SK-N-SH treated with all-trans-retinoic acid at 6 μM for 48 hours (cell line): ENCODE measurements around the gene VWDE.

Experiments used
- ATAC-seq: fragments of 200-7000 bp; cut with Tn5 transposase; 3 replicates; pipeline ENCODE4 v1.9.1; 2020; ENCODE audit warnings: mild to moderate bottlenecking, moderate library complexity
- ARNTL ChIP-seq: fragments of 450-650 bp; formaldehyde crosslinking; IDR thresholded peaks from 2 replicates; pipeline ENCODE4 v1.5.0; 2020; ENCODE audit warnings: low read depth, mild to moderate bottlenecking, moderate library complexity, borderline replicate concordance
- BACH2 ChIP-seq: fragments of 250-450 bp; sonication (Bioruptor Pico); IDR thresholded peaks from 2 replicates; pipeline ENCODE4 v1.9.0; 2021; ENCODE audit warnings: mild to moderate bottlenecking, borderline replicate concordance
- CSDC2 ChIP-seq: fragments of 250-450 bp; sonication (Bioruptor Pico); IDR thresholded peaks from 2 replicates; pipeline ENCODE4 v1.5.0; 2020; ENCODE audit warnings: mild to moderate bottlenecking, moderate library complexity
- ESRRG ChIP-seq: fragments of 250-450 bp; sonication (Bioruptor Pico); IDR thresholded peaks from 2 replicates; pipeline ENCODE4 v1.6.1; 2021; ENCODE audit warnings: mild to moderate bottlenecking
- GLIS3 ChIP-seq: fragments of 250-450 bp; sonication (Bioruptor Pico); IDR thresholded peaks from 2 replicates; pipeline ENCODE4 v1.5.0; 2020; ENCODE audit warnings: mild to moderate bottlenecking, moderate library complexity
- OSR1 ChIP-seq: fragments of 250-450 bp; sonication (Bioruptor Pico); IDR thresholded peaks from 2 replicates; pipeline ENCODE4 v1.8.0; 2022; ENCODE audit warnings: moderate library complexity, mild to moderate bottlenecking, inconsistent platforms
- PATZ1 ChIP-seq: fragments of 250-450 bp; sonication (Bioruptor Pico); IDR thresholded peaks from 2 replicates; pipeline ENCODE4 v1.8.0; 2020; ENCODE audit warnings: mild to moderate bottlenecking, moderate library complexity, borderline replicate concordance
- POU6F1 ChIP-seq: fragments of 250-450 bp; sonication (Bioruptor Pico); IDR thresholded peaks from 2 replicates; pipeline ENCODE4 v1.8.0; 2021; ENCODE audit warnings: low read depth, mild to moderate bottlenecking, moderate library complexity, borderline replicate concordance
- PPARA ChIP-seq: fragments of 250-450 bp; sonication (Bioruptor Pico); IDR thresholded peaks from 2 replicates; pipeline ENCODE4 v1.5.0; 2020; ENCODE audit warnings: mild to moderate bottlenecking, borderline replicate concordance
- RARB ChIP-seq: fragments of 250-450 bp; sonication (Bioruptor Pico); IDR thresholded peaks from 2 replicates; pipeline ENCODE4 v1.8.0; 2021; ENCODE audit warnings: mild to moderate bottlenecking, moderate library complexity
- SNAI2 ChIP-seq: fragments of 250-450 bp; sonication (Bioruptor Pico); IDR thresholded peaks from 2 replicates; pipeline ENCODE4 v1.5.0; 2020; ENCODE audit warnings: mild to moderate bottlenecking, moderate library complexity
- TOX ChIP-seq: fragments of 250-450 bp; sonication (Bioruptor Pico); IDR thresholded peaks from 2 replicates; pipeline ENCODE4 v1.8.0; 2021; ENCODE audit warnings: mild to moderate bottlenecking, moderate library complexity, borderline replicate concordance
- ZC3H10 ChIP-seq: fragments of 250-450 bp; sonication (Bioruptor Pico); IDR thresholded peaks from 2 replicates; pipeline ENCODE4 v1.5.1; 2021; ENCODE audit warnings: mild to moderate bottlenecking, moderate library complexity
- ZFP3 ChIP-seq: fragments of 250-450 bp; sonication (Bioruptor Pico); IDR thresholded peaks from 2 replicates; pipeline ENCODE4 v1.5.0; 2020; ENCODE audit warnings: mild to moderate bottlenecking, moderate library complexity
- ZFP30 ChIP-seq: fragments of 450-650 bp; formaldehyde crosslinking; IDR thresholded peaks from 2 replicates; pipeline ENCODE4 v1.5.0; 2022; ENCODE audit warnings: mild to moderate bottlenecking, moderate library complexity
- ZNF565 ChIP-seq: fragments of 450-650 bp; formaldehyde crosslinking; conservative IDR thresholded peaks from 2 replicates; pipeline ENCODE4 v1.5.0; 2020; ENCODE audit warnings: low read depth, mild to moderate bottlenecking, moderate library complexity
- ZNF70 ChIP-seq: fragments of 450-650 bp; formaldehyde crosslinking; IDR thresholded peaks from 2 replicates; pipeline ENCODE4 v1.5.0; 2020; ENCODE audit warnings: mild to moderate bottlenecking, moderate library complexity
- ZNF8 ChIP-seq: fragments of 450-650 bp; formaldehyde crosslinking; IDR thresholded peaks from 2 replicates; pipeline ENCODE4 v1.5.0; 2020; ENCODE audit warnings: mild to moderate bottlenecking, moderate library complexity
- TF ChIP-seq, protein P1 (sequence below): fragments of 250-450 bp; sonication (Bioruptor Pico); IDR thresholded peaks from 2 replicates; pipeline ENCODE4 v1.5.0; 2020; ENCODE audit warnings: mild to moderate bottlenecking, moderate library complexity
- TF ChIP-seq, protein P2 (sequence below): fragments of 250-450 bp; sonication (Bioruptor Pico); IDR thresholded peaks from 2 replicates; pipeline ENCODE4 v1.5.1; 2020; ENCODE audit warnings: low read depth, mild to moderate bottlenecking, moderate library complexity
- TF ChIP-seq, protein P3 (sequence below): fragments of 250-450 bp; sonication (Bioruptor Pico); IDR thresholded peaks from 2 replicates; pipeline ENCODE4 v1.5.1; 2021; ENCODE audit warnings: mild to moderate bottlenecking, moderate library complexity

Gene VWDE

DNA sequence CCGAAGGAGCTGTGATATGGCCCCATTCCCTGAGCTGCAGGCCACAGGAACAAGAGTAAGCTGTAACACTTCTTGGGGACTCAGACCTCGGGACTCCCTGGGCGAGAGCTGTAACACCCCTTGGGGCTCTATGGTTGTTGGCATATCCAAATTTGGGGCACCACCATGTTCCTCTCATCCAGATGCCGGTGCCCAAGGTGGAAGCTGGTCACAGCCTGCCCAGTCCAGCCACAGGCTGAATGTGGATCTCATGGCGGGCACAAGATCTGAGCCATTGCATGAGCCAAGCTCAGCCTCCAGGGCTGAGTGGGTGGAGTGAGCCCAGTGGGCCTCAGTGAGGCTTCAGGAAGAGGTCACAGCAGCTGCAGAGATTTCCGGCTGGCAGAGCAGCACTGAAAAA, 113.7 kb downstream of the VWDE start:
- no peak for TF ChIP-seq ESRRG (CRISPR knock-in tag)
- TF ChIP-seq OSR1 (CRISPR knock-in tag): no peak
- TF ChIP-seq ARNTL: no peak
- TF ChIP-seq ZNF70: no peak
- TF ChIP-seq, protein P1, sequence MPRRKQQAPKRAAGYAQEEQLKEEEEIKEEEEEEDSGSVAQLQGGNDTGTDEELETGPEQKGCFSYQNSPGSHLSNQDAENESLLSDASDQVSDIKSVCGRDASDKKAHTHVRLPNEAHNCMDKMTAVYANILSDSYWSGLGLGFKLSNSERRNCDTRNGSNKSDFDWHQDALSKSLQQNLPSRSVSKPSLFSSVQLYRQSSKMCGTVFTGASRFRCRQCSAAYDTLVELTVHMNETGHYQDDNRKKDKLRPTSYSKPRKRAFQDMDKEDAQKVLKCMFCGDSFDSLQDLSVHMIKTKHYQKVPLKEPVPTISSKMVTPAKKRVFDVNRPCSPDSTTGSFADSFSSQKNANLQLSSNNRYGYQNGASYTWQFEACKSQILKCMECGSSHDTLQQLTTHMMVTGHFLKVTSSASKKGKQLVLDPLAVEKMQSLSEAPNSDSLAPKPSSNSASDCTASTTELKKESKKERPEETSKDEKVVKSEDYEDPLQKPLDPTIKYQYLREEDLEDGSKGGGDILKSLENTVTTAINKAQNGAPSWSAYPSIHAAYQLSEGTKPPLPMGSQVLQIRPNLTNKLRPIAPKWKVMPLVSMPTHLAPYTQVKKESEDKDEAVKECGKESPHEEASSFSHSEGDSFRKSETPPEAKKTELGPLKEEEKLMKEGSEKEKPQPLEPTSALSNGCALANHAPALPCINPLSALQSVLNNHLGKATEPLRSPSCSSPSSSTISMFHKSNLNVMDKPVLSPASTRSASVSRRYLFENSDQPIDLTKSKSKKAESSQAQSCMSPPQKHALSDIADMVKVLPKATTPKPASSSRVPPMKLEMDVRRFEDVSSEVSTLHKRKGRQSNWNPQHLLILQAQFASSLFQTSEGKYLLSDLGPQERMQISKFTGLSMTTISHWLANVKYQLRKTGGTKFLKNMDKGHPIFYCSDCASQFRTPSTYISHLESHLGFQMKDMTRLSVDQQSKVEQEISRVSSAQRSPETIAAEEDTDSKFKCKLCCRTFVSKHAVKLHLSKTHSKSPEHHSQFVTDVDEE (CRISPR knock-in tag): no peak
- no peak for TF ChIP-seq POU6F1
- TF ChIP-seq ZFP3 (CRISPR knock-in tag): no peak
- TF ChIP-seq CSDC2 (CRISPR knock-in tag): no peak
- no peak for TF ChIP-seq PATZ1 (CRISPR knock-in tag)
- TF ChIP-seq ZNF565 (CRISPR knock-in tag): no peak
- TF ChIP-seq ZFP30 (CRISPR knock-in tag): no peak
- no peak for TF ChIP-seq BACH2 (CRISPR knock-in tag)
- no peak for TF ChIP-seq TOX
- no peak for TF ChIP-seq SNAI2 (CRISPR knock-in tag)
- TF ChIP-seq, protein P2, sequence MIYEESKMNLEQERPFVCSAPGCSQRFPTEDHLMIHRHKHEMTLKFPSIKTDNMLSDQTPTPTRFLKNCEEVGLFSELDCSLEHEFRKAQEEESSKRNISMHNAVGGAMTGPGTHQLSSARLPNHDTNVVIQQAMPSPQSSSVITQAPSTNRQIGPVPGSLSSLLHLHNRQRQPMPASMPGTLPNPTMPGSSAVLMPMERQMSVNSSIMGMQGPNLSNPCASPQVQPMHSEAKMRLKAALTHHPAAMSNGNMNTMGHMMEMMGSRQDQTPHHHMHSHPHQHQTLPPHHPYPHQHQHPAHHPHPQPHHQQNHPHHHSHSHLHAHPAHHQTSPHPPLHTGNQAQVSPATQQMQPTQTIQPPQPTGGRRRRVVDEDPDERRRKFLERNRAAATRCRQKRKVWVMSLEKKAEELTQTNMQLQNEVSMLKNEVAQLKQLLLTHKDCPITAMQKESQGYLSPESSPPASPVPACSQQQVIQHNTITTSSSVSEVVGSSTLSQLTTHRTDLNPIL (CRISPR knock-in tag): no peak
- TF ChIP-seq RARB (CRISPR knock-in tag): no peak
- no peak for TF ChIP-seq ZNF8 (CRISPR knock-in tag)
- TF ChIP-seq, protein P3, sequence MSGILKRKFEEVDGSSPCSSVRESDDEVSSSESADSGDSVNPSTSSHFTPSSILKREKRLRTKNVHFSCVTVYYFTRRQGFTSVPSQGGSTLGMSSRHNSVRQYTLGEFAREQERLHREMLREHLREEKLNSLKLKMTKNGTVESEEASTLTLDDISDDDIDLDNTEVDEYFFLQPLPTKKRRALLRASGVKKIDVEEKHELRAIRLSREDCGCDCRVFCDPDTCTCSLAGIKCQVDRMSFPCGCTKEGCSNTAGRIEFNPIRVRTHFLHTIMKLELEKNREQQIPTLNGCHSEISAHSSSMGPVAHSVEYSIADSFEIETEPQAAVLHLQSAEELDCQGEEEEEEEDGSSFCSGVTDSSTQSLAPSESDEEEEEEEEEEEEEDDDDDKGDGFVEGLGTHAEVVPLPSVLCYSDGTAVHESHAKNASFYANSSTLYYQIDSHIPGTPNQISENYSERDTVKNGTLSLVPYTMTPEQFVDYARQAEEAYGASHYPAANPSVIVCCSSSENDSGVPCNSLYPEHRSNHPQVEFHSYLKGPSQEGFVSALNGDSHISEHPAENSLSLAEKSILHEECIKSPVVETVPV (CRISPR knock-in tag): no peak
- TF ChIP-seq ZC3H10 (CRISPR knock-in tag): no peak
- TF ChIP-seq PPARA (CRISPR knock-in tag): no peak
- ATAC-seq: no peak

DNA sequence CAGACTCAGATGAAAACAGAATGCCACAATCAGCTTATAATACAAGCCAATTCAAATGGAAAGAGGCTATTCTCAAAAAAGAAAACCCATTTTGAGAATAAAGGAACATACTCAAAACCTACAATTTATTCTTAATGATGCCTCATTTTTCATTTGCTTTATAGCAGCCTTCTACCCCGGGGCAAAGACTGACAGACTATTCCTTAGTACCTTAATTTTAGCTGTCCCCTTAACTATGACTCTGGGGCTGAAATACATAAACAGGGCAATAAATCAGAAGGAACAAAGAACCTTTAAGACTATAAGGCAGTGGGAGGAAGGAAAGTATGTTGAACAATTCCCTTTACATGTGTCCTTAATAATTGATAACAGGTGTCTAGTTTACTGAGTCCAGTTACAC, 115.8 kb downstream of the VWDE start:
- no peak for ATAC-seq
- TF ChIP-seq ZNF565 (CRISPR knock-in tag) (no peak), ARNTL (no peak), ZNF70 (no peak), GLIS3 (no peak), BACH2 (CRISPR knock-in tag) (no peak), PPARA (CRISPR knock-in tag) (no peak), OSR1 (CRISPR knock-in tag) (no peak), POU6F1 (no peak), ZNF8 (CRISPR knock-in tag) (no peak), CSDC2 (CRISPR knock-in tag) (no peak), ZFP30 (CRISPR knock-in tag) (no peak), ZC3H10 (CRISPR knock-in tag) (no peak), TOX (no peak)
- TF ChIP-seq, protein P2 (CRISPR knock-in tag): no peak
- TF ChIP-seq, protein P1 (CRISPR knock-in tag): no peak
